ENCODE measurements around the gene DRC7.
"Not testable (repeated sequence)": the region's sequence is repeated elsewhere in the genome, so short reads cannot be mapped to it uniquely, and the experiment has no call there.

DRC7 gene

DNA sequence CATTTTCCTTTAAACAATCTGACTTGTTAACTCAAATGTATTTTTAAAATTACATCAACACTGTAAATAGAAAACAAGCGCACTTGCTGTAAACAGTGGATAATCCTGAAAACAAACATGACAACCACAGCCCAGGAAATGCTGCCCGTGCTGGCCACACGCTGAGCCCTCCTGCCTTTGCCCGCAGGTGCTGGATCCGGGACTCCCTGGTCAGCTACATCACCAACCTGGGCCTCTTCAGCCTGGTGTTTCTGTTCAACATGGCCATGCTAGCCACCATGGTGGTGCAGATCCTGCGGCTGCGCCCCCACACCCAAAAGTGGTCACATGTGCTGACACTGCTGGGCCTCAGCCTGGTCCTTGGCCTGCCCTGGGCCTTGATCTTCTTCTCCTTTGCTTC is 33.1 kb upstream of the DRC7 start:
- DNase-seq, result no peak

DNA sequence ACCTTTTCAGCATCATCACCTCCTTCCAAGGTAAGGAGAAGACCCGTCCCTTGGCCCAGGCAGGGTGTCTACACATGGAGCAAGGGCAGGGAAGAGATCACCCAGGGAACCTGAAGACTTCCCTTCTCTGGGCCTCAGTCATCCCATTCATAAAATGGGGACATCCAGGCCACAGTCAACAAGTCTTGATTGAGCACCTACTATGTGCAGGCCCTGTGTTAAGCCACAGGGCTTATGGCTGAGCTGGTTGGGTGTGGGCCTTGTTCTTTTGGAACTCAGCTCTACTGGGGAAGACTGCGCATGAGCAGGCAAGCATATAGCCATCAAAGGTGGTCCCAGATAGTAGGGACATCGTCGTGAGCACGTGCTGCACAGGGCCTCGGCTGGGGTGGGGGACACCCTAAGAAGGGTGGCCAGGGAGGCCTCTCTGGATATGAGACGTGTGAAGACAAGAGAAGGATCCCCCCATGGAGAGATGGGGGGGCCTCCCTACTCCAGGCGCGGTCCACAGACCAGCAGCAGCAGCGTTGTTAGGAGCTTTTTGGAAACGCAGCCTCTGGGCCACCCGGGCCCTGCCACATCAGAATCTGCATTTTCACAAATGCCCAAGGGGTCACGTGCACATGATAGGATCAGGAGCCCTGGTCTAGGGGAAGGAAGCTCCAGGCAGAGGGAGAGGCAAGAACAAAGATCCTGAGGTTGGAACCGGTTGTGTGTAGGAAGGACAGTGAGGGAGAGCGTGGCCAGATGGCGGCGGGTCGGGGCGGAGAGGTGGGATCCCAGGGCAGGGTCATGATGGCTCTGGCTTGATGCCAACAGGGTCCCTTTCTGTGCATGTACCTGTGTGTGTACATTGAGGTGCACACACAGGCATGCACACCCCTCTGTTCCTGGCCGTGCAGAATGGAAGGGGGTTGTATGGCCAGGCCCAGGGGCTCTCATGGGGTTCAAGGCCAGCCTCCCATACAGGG is 32.4 kb upstream of the DRC7 start:
- no peak for DNase-seq

- DNase-seq, result no peak
Observed at GRCh38 chr16:57663436-57663835, 31.2 kb upstream of the DRC7 start.

GRCh38 chr16:57663917-57664661 is 30.5 kb upstream of the DRC7 start:
- no peak for DNase-seq

- no peak for DNase-seq
Observed at GRCh38 chr16:57664662-57665025, 30.0 kb upstream of the DRC7 start.

- DNase-seq, result no peak
Observed at GRCh38 chr16:57665541-57665940, 29.1 kb upstream of the DRC7 start.

GRCh38 chr16:57666353-57667047 is 28.1 kb upstream of the DRC7 start:
- DNase-seq, result no peak

DNA sequence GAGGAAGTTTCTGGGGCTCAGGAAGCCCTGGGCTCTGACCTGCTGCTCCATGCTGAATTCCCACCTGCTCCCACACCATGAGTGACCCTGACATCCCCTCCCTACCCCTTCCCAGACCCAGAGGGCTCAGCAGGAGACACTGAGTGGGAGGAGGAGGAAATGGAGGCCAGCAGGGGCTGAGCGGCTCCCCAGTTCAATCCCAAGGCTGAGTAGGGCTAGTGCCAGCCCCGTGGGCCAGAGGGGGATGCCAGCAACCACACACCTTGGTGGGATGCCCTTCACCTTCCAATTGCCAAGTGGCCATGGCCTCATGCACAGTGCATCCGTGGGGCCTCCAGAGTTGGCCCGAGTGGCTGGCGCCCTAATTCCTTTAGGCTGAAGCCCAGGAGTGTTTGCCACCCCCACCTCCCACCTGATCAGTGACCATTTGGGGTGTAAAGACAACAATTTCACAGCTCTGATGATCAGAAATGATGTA is 27.5 kb upstream of the DRC7 start:
- DNase-seq, result no peak

DNA sequence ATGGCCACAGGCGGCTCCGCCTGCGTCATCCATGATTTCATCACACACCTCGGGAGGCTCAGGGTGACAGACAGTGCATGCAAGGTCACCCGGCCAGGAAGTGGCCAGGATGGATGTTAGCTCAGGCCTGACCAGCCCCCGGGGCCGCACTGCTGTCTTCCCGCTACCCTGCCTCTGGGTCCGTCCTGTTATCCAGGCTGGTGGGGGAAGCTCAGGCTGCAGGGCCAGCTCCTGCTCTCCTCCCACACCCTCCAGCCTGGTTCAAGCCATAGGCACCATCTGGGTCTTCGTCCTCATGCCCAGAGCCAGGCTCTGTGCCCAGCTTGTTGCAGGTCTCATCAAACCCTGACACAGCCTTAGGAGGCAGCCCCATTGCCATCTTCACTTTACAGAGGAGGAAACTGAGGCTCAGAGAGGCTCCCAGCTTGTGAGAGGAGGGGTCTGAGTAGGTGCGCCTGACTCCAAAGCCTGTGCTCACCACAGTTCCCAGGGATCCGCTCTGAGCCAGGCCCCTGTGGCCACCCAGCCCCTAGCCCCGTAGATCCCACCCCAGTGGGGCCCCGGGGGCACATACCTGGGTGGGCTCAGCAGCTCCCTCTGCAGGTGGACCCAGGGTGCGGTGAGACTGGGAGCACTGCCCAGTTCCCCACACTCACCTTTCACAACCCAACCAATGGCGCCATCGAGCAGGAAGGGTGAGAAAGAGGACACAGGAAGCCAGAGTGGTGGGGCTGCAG is 26.9 kb upstream of the DRC7 start:
- DNase-seq, result no peak

- DNase-seq, result no peak
Observed at GRCh38 chr16:57668263-57668571, 26.4 kb upstream of the DRC7 start, which contains the start of gene ADGRG3. Gene ADGRG3 (plus strand): TSS chr16:57668306. CDS start chr16:57668348, 42 bp downstream.

- DNase-seq, result no peak
Observed at GRCh38 chr16:57668630-57669475, 25.8 kb upstream of the DRC7 start.

DNA sequence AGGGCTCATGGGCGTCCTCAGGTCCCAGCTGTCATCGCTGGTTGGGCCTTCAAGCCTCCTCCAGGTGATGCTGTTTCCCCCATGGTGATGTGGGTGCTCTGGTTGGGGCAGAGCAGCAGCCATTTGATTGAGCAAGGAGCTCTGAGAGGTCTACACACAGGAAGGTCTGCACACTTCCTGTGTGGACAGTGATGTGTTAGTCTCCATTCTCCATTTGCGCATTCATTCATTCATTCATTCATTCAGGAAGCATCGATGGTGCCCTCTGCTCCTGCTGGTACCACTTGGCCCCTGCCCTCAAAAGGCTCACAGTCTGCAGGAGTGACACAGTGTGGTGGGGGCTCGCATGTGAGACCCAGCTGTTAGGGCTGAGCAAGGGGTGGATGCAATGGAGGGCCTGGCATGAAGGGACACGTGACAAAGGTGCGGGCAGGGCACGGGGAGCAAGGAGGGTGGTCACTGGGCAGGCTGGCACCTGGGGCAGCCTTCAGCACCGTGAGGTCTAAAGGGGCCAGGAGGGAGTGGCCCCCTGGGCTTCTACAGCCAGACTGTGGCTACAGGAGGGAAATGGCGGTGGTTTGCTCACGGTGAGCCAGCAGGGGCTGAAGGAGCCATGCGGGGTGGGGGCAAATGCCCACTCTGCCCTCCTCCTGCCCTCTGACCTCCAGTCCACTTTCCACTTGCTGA is 25.0 kb upstream of the DRC7 start:
- DNase-seq, result no peak

DNA sequence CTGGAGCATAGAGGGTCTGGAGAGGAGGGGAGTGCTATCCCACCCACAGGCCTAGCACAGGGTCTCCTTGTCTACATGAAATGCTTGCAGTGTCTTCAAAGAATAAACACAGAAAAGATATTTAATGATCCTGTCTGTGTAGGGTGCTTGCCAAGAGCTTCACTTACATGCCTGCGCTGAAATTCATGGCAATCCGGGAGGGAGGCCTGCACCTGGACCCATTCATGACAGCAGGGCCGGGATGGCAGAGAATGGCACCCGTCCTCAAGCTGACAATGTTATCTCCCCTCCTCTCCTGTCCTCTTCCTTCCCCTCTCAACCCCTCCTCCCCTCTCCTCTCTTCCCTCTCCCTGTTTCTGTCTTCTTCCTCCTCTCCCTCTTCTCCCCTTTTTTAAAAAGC is 24.4 kb upstream of the DRC7 start:
- DNase-seq, result no peak

- not testable (repeated sequence) for DNase-seq
Observed at GRCh38 chr16:57671451-57671850, 23.2 kb upstream of the DRC7 start.

DNA sequence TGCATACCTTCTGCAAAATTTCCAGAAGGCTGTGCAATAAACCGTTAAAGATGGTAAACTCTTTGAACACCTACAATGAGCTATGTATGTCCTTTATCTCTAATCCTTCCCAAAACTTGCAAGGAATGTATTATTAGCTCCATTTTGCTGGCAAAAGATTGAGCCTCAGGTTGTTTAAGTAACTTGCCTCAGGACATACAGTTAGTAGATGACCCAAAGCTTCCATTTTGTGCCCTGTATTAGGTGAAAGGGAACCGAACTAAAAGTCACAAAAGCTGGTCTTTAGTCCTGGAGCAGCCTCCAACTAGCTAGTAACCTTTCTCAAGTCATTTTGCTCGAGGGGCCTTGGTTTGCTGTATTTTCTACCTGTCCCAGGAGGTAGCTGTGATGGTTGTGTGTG is 22.2 kb upstream of the DRC7 start:
- DNase-seq, result no peak

DNA sequence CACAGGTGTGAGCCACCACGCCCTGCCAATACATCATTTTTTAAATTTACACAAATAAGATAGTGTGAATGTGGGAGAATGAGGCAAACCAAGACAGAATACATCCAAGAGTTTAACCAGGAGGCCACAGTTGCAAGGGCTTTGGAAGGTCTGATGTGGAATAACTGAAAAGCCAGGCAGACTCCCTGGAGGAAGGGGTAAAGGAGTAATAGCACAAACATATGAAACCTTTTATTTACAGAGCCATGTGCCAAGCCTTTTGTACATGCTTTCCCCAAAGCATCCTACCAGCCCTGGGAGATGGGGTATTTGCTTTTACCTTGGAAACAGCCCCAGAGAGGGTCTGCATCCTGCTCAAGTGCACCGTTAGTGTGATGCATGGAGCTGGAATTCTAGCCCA is 21.8 kb upstream of the DRC7 start:
- no peak for DNase-seq

- no peak for DNase-seq
Observed at GRCh38 chr16:57675741-57676551, 18.7 kb upstream of the DRC7 start.

DNA sequence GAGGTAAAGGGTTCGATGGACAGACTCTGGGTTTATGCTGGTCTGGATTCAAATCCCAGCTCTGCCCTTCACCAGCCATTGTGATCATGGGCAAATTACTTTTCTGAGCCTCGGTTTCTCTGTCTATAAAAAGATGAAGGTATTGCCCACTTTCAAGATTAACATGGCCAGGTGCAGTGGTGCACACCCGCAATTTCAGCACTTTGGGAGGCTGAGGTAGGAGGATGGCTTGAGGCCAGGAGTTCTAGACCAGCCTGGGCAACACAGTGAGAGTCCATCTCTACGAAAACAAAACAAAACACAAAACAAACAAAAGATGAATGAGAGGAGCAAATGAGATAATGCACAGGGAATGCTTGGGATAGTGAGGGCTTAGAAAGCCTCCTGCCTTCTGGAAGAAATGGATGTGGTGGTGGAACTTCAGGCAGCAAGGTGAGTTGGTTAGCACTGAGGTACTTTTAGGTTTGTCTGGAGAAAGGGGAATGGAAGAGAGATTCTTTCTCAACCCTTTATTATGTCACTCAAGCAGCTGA is 18.0 kb upstream of the DRC7 start:
- no peak for DNase-seq

- no peak for DNase-seq
Observed at GRCh38 chr16:57677622-57678369, 16.8 kb upstream of the DRC7 start.

All from stimulated activated CD4-positive, alpha-beta T cell treated with anti-CD3 and anti-CD28 coated beads, Interleukin-4, amount 100 ng/mL, for 24 hours (primary cell).